ENCODE data around the gene BBOX1.

BBOX1 gene

GRCh38 chr11:27022659-27023251 lies 17.9 kb upstream of the BBOX1 start:
- H3K79me2 ChIP-seq (ENCODE audit: insufficient read depth, low read length) = no peaks in the 10 kb centered on the region
- no peaks in the 10 kb centered on the region for H3K9me2 ChIP-seq (replicated peaks; ENCODE audit: insufficient read depth, low read length)
- H2AFZ ChIP-seq (ENCODE audit: low read depth, low read length, severe bottlenecking) = no peak overlapping the region
- H3F3A ChIP-seq (ENCODE audit: insufficient read depth) = no peaks in the 10 kb centered on the region
- no peak overlapping the region for H3K9ac ChIP-seq (ENCODE audit: low read length)
- H4K20me1 ChIP-seq (ENCODE audit: low read depth, low read length) = no peaks in the 10 kb centered on the region
- H3K9me3 ChIP-seq (ENCODE audit: insufficient read depth, low read length) = no peaks in the 10 kb centered on the region
- TF ChIP-seq CTCF (IDR thresholded peaks at IDR 0.05; ENCODE audit: insufficient read depth, low read length, poor library complexity, severe bottlenecking) (no peak), EZH2phosphoT487 (conservative IDR thresholded peaks at IDR 0.05; ENCODE audit: low read length) (no peak)
- no peaks in the 10 kb centered on the region for H3K27me3 ChIP-seq (ENCODE audit: low read length)
- H3K27ac ChIP-seq (ENCODE audit: low read depth, low read length) = no peak overlapping the region
- no peak overlapping the region for H3K4me3 ChIP-seq (ENCODE audit: insufficient read depth, low read length, poor library complexity, severe bottlenecking)
- no peak overlapping the region for H3K4me2 ChIP-seq (ENCODE audit: low read depth, low read length, poor library complexity, severe bottlenecking)
- H3K36me3 ChIP-seq (ENCODE audit: low read length) = no peaks in the 10 kb centered on the region

- Histone ChIP-seq H3K9me3 (ENCODE audit: insufficient read depth, low read length) (no peaks in the 10 kb centered on the region), H3K4me2 (ENCODE audit: low read depth, low read length, poor library complexity, severe bottlenecking) (no peak overlapping the region), H3K79me2 (ENCODE audit: insufficient read depth, low read length) (no peaks in the 10 kb centered on the region), H3K27ac (ENCODE audit: low read depth, low read length) (no peak overlapping the region), H2AFZ (ENCODE audit: low read depth, low read length, severe bottlenecking) (no peak overlapping the region), H3K27me3 (ENCODE audit: low read length) (no peaks in the 10 kb centered on the region), H3K36me3 (ENCODE audit: low read length) (no peaks in the 10 kb centered on the region), H3K9me2 (replicated peaks; ENCODE audit: insufficient read depth, low read length) (no peaks in the 10 kb centered on the region), H3F3A (ENCODE audit: insufficient read depth) (no peaks in the 10 kb centered on the region), H3K4me3 (ENCODE audit: insufficient read depth, low read length, poor library complexity, severe bottlenecking) (no peak overlapping the region), H4K20me1 (ENCODE audit: low read depth, low read length) (no peaks in the 10 kb centered on the region), H3K9ac (ENCODE audit: low read length) (no peak overlapping the region)
- TF ChIP-seq EZH2phosphoT487 (conservative IDR thresholded peaks at IDR 0.05; ENCODE audit: low read length) = no peak
- TF ChIP-seq CTCF (IDR thresholded peaks at IDR 0.05; ENCODE audit: insufficient read depth, low read length, poor library complexity, severe bottlenecking) = no peak
These were observed 15.8 kb upstream of the BBOX1 start for GRCh38 chr11:27024865-27025264.

GRCh38 chr11:27025312-27025955 lies 15.2 kb upstream of the BBOX1 start:
- no peak overlapping the region for H3K4me2 ChIP-seq (ENCODE audit: low read depth, low read length, poor library complexity, severe bottlenecking)
- no peaks in the 10 kb centered on the region for H3K9me3 ChIP-seq (ENCODE audit: insufficient read depth, low read length)
- no peaks in the 10 kb centered on the region for H3K79me2 ChIP-seq (ENCODE audit: insufficient read depth, low read length)
- no peaks in the 10 kb centered on the region for H3K36me3 ChIP-seq (ENCODE audit: low read length)
- H4K20me1 ChIP-seq (ENCODE audit: low read depth, low read length) = no peaks in the 10 kb centered on the region
- H3K9ac ChIP-seq (ENCODE audit: low read length) = no peak overlapping the region
- no peak overlapping the region for H3K4me3 ChIP-seq (ENCODE audit: insufficient read depth, low read length, poor library complexity, severe bottlenecking)
- TF ChIP-seq CTCF (IDR thresholded peaks at IDR 0.05; ENCODE audit: insufficient read depth, low read length, poor library complexity, severe bottlenecking) (no peak), EZH2phosphoT487 (conservative IDR thresholded peaks at IDR 0.05; ENCODE audit: low read length) (no peak)
- H2AFZ ChIP-seq (ENCODE audit: low read depth, low read length, severe bottlenecking) = no peak overlapping the region
- H3K9me2 ChIP-seq (replicated peaks; ENCODE audit: insufficient read depth, low read length) = no peaks in the 10 kb centered on the region
- H3K27ac ChIP-seq (ENCODE audit: low read depth, low read length) = no peak overlapping the region
- H3K27me3 ChIP-seq (ENCODE audit: low read length) = no peaks in the 10 kb centered on the region
- H3F3A ChIP-seq (ENCODE audit: insufficient read depth) = no peaks in the 10 kb centered on the region

Data from SU-DHL-6 (cell line).